OCI-LY1 (cell line): ENCODE data around the gene EFNB1.

Source experiments
- H2AFZ ChIP-seq: fragments of 200-600 bp; sonication (generic), shearing (Covaris generic); 2 replicates; pipeline ENCODE4 v1.6.0; 2014; ENCODE audit warnings: antibody characterized with exemption, mild to moderate bottlenecking, low read length
- H3F3A ChIP-seq: fragments of 200-600 bp; sonication (generic), shearing (Covaris generic); 2 replicates; pipeline ENCODE4 v1.6.0; 2014; ENCODE audit warnings: mild to moderate bottlenecking, antibody characterized with exemption, low read length, moderate library complexity; ENCODE audit not compliant: insufficient read depth
- H3K27ac ChIP-seq: fragments of 200-600 bp; sonication (generic); 2 replicates; pipeline ENCODE4 v1.5.1; 2014; ENCODE audit warnings: low read length, mixed run types, mild to moderate bottlenecking, low read depth; ENCODE audit not compliant: poor library complexity, severe bottlenecking
- H3K27me3 ChIP-seq: fragments of 200-600 bp; sonication (generic); 2 replicates; pipeline ENCODE4 v1.6.0; 2014; ENCODE audit warnings: antibody characterized with exemption, mild to moderate bottlenecking, low read length, moderate library complexity; ENCODE audit not compliant: insufficient read depth
- H3K36me3 ChIP-seq: fragments of 200-600 bp; sonication (generic); 2 replicates; pipeline ENCODE4 v1.6.1; 2014; ENCODE audit warnings: mild to moderate bottlenecking, antibody characterized with exemption, low read length, moderate library complexity, mixed read lengths; ENCODE audit not compliant: insufficient read depth
- H3K4me1 ChIP-seq: fragments of 200-600 bp; sonication (generic); 2 replicates; pipeline ENCODE4 v1.5.1; 2014; ENCODE audit warnings: mild to moderate bottlenecking, low read length, moderate library complexity; ENCODE audit not compliant: insufficient read depth, severe bottlenecking
- H3K4me2 ChIP-seq: fragments of 200-600 bp; sonication (generic), shearing (Covaris generic); 2 replicates; pipeline ENCODE4 v1.6.1; 2014; ENCODE audit warnings: low read length
- H3K4me3 ChIP-seq: fragments of 200-600 bp; sonication (generic); 2 replicates; pipeline ENCODE4 v1.5.1; 2014; ENCODE audit warnings: low read length, low read depth, mild to moderate bottlenecking, mixed read lengths; ENCODE audit not compliant: poor library complexity, severe bottlenecking
- H3K79me2 ChIP-seq: fragments of 200-600 bp; shearing (Covaris generic); 2 replicates; pipeline ENCODE4 v1.6.1; 2016; ENCODE audit warnings: mixed run types, low read length, mixed read lengths; ENCODE audit not compliant: insufficient read depth
- H3K9ac ChIP-seq: fragments of 200-600 bp; sonication (generic), shearing (Covaris generic); 2 replicates; pipeline ENCODE4 v1.6.1; 2014; ENCODE audit warnings: mild to moderate bottlenecking, low read length, mixed read lengths
- H3K9me2 ChIP-seq: fragments of 200-600 bp; sonication (generic), shearing (Covaris generic); 2 replicates; pipeline ENCODE4 v1.6.1; 2014; ENCODE audit warnings: low read depth, mild to moderate bottlenecking, low read length, mixed read lengths
- H3K9me3 ChIP-seq: fragments of 200-600 bp; shearing (Covaris generic); 2 replicates; pipeline ENCODE4 v1.6.1; 2014; ENCODE audit warnings: low read length, mixed read lengths
- H4K20me1 ChIP-seq: fragments of 200-600 bp; sonication (generic), shearing (Covaris generic); 2 replicates; pipeline ENCODE4 v1.6.0; 2016; ENCODE audit warnings: mild to moderate bottlenecking, low read length; ENCODE audit not compliant: insufficient read depth
- EZH2 ChIP-seq: fragments of 200-600 bp; sonication (generic), shearing (Covaris generic); IDR thresholded peaks from 2 replicates; pipeline ENCODE4 v1.8.0; 2017; ENCODE audit warnings: borderline replicate concordance, mixed run types, mild to moderate bottlenecking, antibody characterized with exemption, low read length, moderate library complexity, mixed read lengths
- TF ChIP-seq, protein P1 (sequence below): fragments of 200-600 bp; sonication (generic), shearing (Covaris generic); IDR thresholded peaks from 2 replicates; pipeline ENCODE4 v1.5.1; 2017; ENCODE audit warnings: mild to moderate bottlenecking, antibody characterized with exemption, low read length, moderate library complexity, mixed read lengths

EFNB1 gene

DNA sequence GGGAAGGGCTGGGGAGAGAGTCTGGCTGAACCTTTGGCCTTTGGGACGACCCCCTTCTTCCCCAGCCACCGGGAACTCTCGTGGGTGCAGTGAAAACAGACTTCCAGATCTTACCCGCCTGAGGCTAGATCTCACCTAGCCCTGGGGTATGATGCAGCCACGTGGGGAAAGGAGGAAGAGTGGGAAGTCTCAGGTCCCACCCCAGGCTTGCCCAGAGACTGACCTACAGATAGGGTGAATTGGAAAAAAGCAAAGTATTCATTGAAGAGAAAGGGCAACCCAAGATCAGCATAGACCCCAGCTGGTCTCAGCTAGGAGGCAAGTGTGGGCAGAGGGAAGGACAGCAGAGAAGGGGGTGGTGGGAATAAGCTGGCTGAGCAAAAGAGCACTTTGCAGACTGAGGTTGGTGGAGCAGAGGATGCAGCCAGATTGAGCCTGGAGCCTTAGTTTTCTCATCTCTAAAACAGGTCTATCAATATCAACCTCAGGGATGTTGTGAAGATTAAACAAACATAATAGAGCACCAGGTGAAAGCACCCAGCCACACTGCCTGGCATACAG lies 4.2 kb upstream of the EFNB1 start:
- no peak overlapping the region for H3K27ac ChIP-seq
- H3K36me3 ChIP-seq: no peaks in the 10 kb centered on the region
- H3K4me2 ChIP-seq: no peak overlapping the region
- peaks cover 9% of the 10 kb centered on the region for H3K4me1 ChIP-seq
- no peaks in the 10 kb centered on the region for H3K79me2 ChIP-seq
- H3K9me2 ChIP-seq: no peaks in the 10 kb centered on the region
- no peak for TF ChIP-seq EZH2
- TF ChIP-seq, protein P1, sequence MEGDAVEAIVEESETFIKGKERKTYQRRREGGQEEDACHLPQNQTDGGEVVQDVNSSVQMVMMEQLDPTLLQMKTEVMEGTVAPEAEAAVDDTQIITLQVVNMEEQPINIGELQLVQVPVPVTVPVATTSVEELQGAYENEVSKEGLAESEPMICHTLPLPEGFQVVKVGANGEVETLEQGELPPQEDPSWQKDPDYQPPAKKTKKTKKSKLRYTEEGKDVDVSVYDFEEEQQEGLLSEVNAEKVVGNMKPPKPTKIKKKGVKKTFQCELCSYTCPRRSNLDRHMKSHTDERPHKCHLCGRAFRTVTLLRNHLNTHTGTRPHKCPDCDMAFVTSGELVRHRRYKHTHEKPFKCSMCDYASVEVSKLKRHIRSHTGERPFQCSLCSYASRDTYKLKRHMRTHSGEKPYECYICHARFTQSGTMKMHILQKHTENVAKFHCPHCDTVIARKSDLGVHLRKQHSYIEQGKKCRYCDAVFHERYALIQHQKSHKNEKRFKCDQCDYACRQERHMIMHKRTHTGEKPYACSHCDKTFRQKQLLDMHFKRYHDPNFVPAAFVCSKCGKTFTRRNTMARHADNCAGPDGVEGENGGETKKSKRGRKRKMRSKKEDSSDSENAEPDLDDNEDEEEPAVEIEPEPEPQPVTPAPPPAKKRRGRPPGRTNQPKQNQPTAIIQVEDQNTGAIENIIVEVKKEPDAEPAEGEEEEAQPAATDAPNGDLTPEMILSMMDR: no peak
- H3K4me3 ChIP-seq: no peak overlapping the region
- no peaks in the 10 kb centered on the region for H4K20me1 ChIP-seq
- H3K9me3 ChIP-seq: no peaks in the 10 kb centered on the region
- H3K9ac ChIP-seq: no peak overlapping the region
- H3F3A ChIP-seq: no peaks in the 10 kb centered on the region
- no peak overlapping the region for H2AFZ ChIP-seq
- H3K27me3 ChIP-seq: no peaks in the 10 kb centered on the region

DNA sequence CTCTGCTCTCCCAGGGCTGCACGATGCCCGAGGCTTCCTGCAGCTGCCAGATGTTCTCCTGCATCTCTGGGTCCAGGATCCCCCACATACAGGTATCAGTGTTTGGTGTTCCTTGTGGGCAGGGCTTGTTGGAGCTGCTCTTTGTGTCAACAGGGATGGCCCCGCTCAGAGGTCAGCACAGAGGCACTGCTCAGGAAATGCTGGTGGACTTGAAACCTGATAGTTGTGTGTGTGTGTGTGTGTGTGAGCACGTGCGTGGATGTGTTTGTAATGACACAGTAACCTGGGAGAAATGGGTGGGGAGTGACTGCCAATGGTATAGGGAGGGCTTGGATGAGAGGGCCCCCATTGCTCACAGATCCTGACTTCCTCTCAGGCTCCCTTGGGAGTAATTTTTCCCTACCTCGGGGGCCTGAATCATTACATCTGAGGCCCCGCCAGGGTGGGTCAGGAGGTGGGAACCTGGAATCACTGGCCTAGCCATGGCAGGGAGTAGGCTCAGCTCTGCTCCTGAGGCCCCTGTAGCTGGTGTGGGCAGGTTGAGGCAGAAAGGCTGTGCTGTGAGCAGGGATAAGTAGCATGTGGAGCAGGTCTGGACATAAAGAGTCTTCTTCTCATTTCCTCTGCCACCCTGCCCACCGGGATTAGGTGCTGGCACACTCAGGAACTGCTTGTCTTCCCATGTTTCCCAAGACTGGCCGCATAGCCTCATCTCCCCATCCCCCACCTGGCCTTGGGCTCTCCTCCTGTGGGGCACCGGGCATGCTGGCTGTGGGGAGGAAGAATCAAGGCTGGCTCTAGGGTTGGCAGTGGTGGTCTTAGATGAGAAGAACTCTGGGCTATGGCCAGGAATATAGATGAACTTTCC lies 2.5 kb upstream of the EFNB1 start:
- peaks cover 20% of the 10 kb centered on the region for H3K4me1 ChIP-seq
- no peaks in the 10 kb centered on the region for H3K9me2 ChIP-seq
- no peak overlapping the region for H3K9ac ChIP-seq
- H3K79me2 ChIP-seq: no peaks in the 10 kb centered on the region
- H3K27ac ChIP-seq: no peak overlapping the region
- H4K20me1 ChIP-seq: no peaks in the 10 kb centered on the region
- no peaks in the 10 kb centered on the region for H3K9me3 ChIP-seq
- H2AFZ ChIP-seq: no peak overlapping the region
- no peaks in the 10 kb centered on the region for H3K36me3 ChIP-seq
- no peak overlapping the region for H3K4me2 ChIP-seq
- no peak overlapping the region for H3K4me3 ChIP-seq
- TF ChIP-seq, protein P1: no peak
- TF ChIP-seq EZH2: no peak
- H3K27me3 ChIP-seq: no peaks in the 10 kb centered on the region
- no peaks in the 10 kb centered on the region for H3F3A ChIP-seq

DNA sequence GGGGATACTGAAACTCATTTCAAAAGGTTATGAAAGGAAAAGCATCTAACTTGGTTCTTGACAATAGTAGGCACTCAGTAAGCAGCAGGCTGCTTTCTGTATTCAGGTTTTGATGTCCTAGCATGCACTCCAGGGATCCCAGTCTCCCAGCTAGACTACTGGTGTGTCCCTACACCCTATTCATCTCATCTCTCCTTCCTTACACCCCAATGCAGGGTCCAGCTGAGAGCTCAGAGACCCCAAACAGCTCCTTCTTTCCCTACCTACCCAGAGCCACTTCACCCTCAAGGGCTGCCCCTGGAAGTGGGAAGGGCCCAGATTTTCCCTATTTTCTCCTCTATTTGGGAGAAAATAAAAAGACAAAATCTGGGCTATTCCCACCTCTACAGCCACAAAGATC lies 1.6 kb upstream of the EFNB1 start:
- Histone ChIP-seq H3K4me2 (no peak overlapping the region), H3K36me3 (no peaks in the 10 kb centered on the region), H3F3A (no peaks in the 10 kb centered on the region), H3K9ac (no peak overlapping the region), H4K20me1 (no peaks in the 10 kb centered on the region), H3K79me2 (no peaks in the 10 kb centered on the region), H3K9me2 (no peaks in the 10 kb centered on the region), H3K27me3 (no peaks in the 10 kb centered on the region), H3K9me3 (no peaks in the 10 kb centered on the region), H3K4me1 (peaks cover 20% of the 10 kb centered on the region), H3K4me3 (no peak overlapping the region), H2AFZ (no peak overlapping the region), H3K27ac (no peak overlapping the region)
- TF ChIP-seq, protein P1: no peak
